WTC11 (cell line): ENCODE measurements around the gene IZUMO4. TPM values are rescaled to one million over a fixed set of nuclear protein-coding genes. Genes with fewer than 3 reads are reported as not detected.

Experiments
- ATAC-seq: fragments of 200-7000 bp; cut with Tn5 transposase; 2 replicates; pipeline ENCODE4 v1.10.0; 2021; ENCODE audit warnings: mild to moderate bottlenecking, moderate library complexity
- CTCF ChIA-PET: fragments of 300-600 bp; sonication (Branson Sonifier 250); formaldehyde crosslinking; loops from one replicate; lab custom pipeline; 2021; ENCODE audit warnings: antibody characterized with exemption; lab: Charles Lee
- POLR2A ChIA-PET: fragments of 350-600 bp; sonication (Branson Sonifier 250); formaldehyde crosslinking; loops from one replicate; lab custom pipeline; 2021; ENCODE audit warnings: antibody characterized with exemption; lab: Charles Lee
- DNase-seq: peaks from one replicate; pipeline ENCODE4 v3.0.0; 2021; ENCODE audit warnings: low spot score
- H3K27ac Mint-ChIP-seq: 2 replicates; pipeline ENCODE4 v1.8.0; 2021; ENCODE audit warnings: mixed read lengths
- H3K27me3 Mint-ChIP-seq: 2 replicates; pipeline ENCODE4 v1.8.0; 2021; ENCODE audit warnings: low read depth, mild to moderate bottlenecking, moderate library complexity, mixed read lengths
- H3K36me3 Mint-ChIP-seq: 2 replicates; pipeline ENCODE4 v1.8.0; 2021; ENCODE audit warnings: mixed read lengths
- H3K4me1 Mint-ChIP-seq: 2 replicates; pipeline ENCODE4 v1.8.0; 2022; ENCODE audit warnings: mixed read lengths
- H3K4me3 Mint-ChIP-seq: 2 replicates; pipeline ENCODE4 v1.8.0; 2021; ENCODE audit warnings: mild to moderate bottlenecking, moderate library complexity, mixed read lengths
- H3K9me3 Mint-ChIP-seq: 2 replicates; pipeline ENCODE4 v1.8.0; 2021; ENCODE audit warnings: mixed read lengths
- CREM ChIP-seq: sonication (generic); formaldehyde crosslinking; IDR thresholded peaks from 2 replicates; pipeline ENCODE4 v1.8.1; 2022; ENCODE audit warnings: mild to moderate bottlenecking, missing genetic modification reagents, moderate library complexity
- EMX1 ChIP-seq: fragments of 250-450 bp; sonication (Bioruptor Pico); IDR thresholded peaks from 2 replicates; pipeline ENCODE4 v1.8.0; 2021; ENCODE audit warnings: mild to moderate bottlenecking
- ERG ChIP-seq: fragments of 250-450 bp; sonication (Bioruptor Pico); IDR thresholded peaks from 2 replicates; pipeline ENCODE4 v1.8.0; 2021; ENCODE audit warnings: mild to moderate bottlenecking
- FOXJ3 ChIP-seq: sonication (generic); formaldehyde crosslinking; IDR thresholded peaks from 2 replicates; pipeline ENCODE4 v1.9.0; 2021; ENCODE audit warnings: missing genetic modification reagents, mild to moderate bottlenecking, borderline replicate concordance
- HMGA2 ChIP-seq: fragments of 250-450 bp; sonication (Bioruptor Pico); IDR thresholded peaks from 2 replicates; pipeline ENCODE4 v1.4.0; 2021; ENCODE audit warnings: mild to moderate bottlenecking, moderate library complexity
- NFYB ChIP-seq: sonication (generic); formaldehyde crosslinking; conservative IDR thresholded peaks from 2 replicates; pipeline ENCODE4 v1.8.0; 2022; ENCODE audit warnings: low read depth, missing genetic modification reagents
- NR3C1 ChIP-seq: sonication (generic); formaldehyde crosslinking; conservative IDR thresholded peaks from 2 replicates; pipeline ENCODE4 v1.8.1; 2023; ENCODE audit warnings: low read depth, mild to moderate bottlenecking, missing genetic modification reagents
- RORB ChIP-seq: fragments of 250-450 bp; sonication (Bioruptor Pico); IDR thresholded peaks from 2 replicates; pipeline ENCODE4 v1.9.0; 2021; ENCODE audit warnings: mild to moderate bottlenecking
- TEAD4 ChIP-seq: sonication (generic); formaldehyde crosslinking; IDR thresholded peaks from 2 replicates; pipeline ENCODE4 v1.8.0; 2022; ENCODE audit warnings: mild to moderate bottlenecking, missing genetic modification reagents
- USF1 ChIP-seq: sonication (generic); formaldehyde crosslinking; IDR thresholded peaks from 2 replicates; pipeline ENCODE4 v1.8.0; 2022; ENCODE audit warnings: mild to moderate bottlenecking, missing genetic modification reagents
- ZNF219 ChIP-seq: sonication (generic); formaldehyde crosslinking; IDR thresholded peaks from 2 replicates; pipeline ENCODE4 v1.8.0; 2023; ENCODE audit warnings: missing genetic modification reagents, mild to moderate bottlenecking, borderline replicate concordance
- ZNF263 ChIP-seq: sonication (generic); formaldehyde crosslinking; IDR thresholded peaks from 2 replicates; pipeline ENCODE4 v1.8.1; 2022; ENCODE audit warnings: low read depth, mild to moderate bottlenecking, moderate library complexity, missing genetic modification reagents
- ZNF396 ChIP-seq: fragments of 250-450 bp; sonication (Bioruptor Pico); IDR thresholded peaks from 2 replicates; pipeline ENCODE4 v1.8.0; 2021; ENCODE audit warnings: mild to moderate bottlenecking, moderate library complexity, borderline replicate concordance
- total RNA-seq: library from RNA; stranded (reverse); gene quantifications from 3 replicates; pipeline ENCODE4 v1.2.3, GENCODE V29; 2021
- TF ChIP-seq, protein P1 (sequence below): sonication (generic); formaldehyde crosslinking; IDR thresholded peaks from 2 replicates; pipeline ENCODE4 v1.8.1; 2022; ENCODE audit warnings: missing genetic modification reagents, borderline replicate concordance
- TF ChIP-seq, protein P2 (sequence below): sonication (generic); formaldehyde crosslinking; IDR thresholded peaks from 2 replicates; pipeline ENCODE4 v1.8.0; 2022; ENCODE audit warnings: missing genetic modification reagents
- TF ChIP-seq, protein P3 (sequence below): fragments of 250-450 bp; sonication (Bioruptor Pico); IDR thresholded peaks from 2 replicates; pipeline ENCODE4 v1.9.0; 2021; ENCODE audit warnings: mild to moderate bottlenecking

The IZUMO4 gene
- total RNA-seq, 1 experiment from 2014 or later = 1.9 TPM

GRCh38 chr19:2099937-2100718 lies 3.4 kb downstream of the IZUMO4 start (continued):
- no peak for TF ChIP-seq TEAD4 (CRISPR knock-in tag)
- TF ChIP-seq, protein P1, sequence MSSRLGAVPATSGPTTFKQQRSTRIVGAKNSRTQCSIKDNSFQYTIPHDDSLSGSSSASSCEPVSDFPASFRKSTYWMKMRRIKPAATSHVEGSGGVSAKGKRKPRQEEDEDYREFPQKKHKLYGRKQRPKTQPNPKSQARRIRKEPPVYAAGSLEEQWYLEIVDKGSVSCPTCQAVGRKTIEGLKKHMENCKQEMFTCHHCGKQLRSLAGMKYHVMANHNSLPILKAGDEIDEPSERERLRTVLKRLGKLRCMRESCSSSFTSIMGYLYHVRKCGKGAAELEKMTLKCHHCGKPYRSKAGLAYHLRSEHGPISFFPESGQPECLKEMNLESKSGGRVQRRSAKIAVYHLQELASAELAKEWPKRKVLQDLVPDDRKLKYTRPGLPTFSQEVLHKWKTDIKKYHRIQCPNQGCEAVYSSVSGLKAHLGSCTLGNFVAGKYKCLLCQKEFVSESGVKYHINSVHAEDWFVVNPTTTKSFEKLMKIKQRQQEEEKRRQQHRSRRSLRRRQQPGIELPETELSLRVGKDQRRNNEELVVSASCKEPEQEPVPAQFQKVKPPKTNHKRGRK (CRISPR knock-in tag) = no peak
- TF ChIP-seq HMGA2 = no peak
- no peak for TF ChIP-seq ZNF396 (CRISPR knock-in tag)
- TF ChIP-seq ZNF219 (CRISPR knock-in tag) = no peak
- TF ChIP-seq, protein P2, sequence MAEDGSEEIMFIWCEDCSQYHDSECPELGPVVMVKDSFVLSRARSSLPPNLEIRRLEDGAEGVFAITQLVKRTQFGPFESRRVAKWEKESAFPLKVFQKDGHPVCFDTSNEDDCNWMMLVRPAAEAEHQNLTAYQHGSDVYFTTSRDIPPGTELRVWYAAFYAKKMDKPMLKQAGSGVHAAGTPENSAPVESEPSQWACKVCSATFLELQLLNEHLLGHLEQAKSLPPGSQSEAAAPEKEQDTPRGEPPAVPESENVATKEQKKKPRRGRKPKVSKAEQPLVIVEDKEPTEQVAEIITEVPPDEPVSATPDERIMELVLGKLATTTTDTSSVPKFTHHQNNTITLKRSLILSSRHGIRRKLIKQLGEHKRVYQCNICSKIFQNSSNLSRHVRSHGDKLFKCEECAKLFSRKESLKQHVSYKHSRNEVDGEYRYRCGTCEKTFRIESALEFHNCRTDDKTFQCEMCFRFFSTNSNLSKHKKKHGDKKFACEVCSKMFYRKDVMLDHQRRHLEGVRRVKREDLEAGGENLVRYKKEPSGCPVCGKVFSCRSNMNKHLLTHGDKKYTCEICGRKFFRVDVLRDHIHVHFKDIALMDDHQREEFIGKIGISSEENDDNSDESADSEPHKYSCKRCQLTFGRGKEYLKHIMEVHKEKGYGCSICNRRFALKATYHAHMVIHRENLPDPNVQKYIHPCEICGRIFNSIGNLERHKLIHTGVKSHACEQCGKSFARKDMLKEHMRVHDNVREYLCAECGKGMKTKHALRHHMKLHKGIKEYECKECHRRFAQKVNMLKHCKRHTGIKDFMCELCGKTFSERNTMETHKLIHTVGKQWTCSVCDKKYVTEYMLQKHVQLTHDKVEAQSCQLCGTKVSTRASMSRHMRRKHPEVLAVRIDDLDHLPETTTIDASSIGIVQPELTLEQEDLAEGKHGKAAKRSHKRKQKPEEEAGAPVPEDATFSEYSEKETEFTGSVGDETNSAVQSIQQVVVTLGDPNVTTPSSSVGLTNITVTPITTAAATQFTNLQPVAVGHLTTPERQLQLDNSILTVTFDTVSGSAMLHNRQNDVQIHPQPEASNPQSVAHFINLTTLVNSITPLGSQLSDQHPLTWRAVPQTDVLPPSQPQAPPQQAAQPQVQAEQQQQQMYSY (CRISPR knock-in tag) = no peak
- TF ChIP-seq USF1 (CRISPR knock-in tag) = no peak
- TF ChIP-seq EMX1 = no peak

GRCh38 chr19:2100719-2101061 lies 4.0 kb downstream of the IZUMO4 start:
- DNase-seq (no peak), ATAC-seq (no peak)
- ChIA-PET POLR2A (no interaction called here), CTCF (no interaction called here)
- no peak for TF ChIP-seq NFYB
- no peak for TF ChIP-seq NR3C1 (CRISPR knock-in tag)
- Mint-ChIP-seq H3K4me1 (peaks cover 1% of the 10 kb centered on the region; the same call in 1 of the 2 replicates), H3K9me3 (peaks cover 14% of the 10 kb centered on the region), H3K36me3 (peaks cover 39% of the 10 kb centered on the region), H3K27me3 (no peaks in the 10 kb centered on the region), H3K27ac (no peak overlapping the region), H3K4me3 (no peak overlapping the region)

GRCh38 chr19:2101417-2102335 lies 5.0 kb downstream of the IZUMO4 start:
- peak overlapping the region; percentile 49 for H3K27ac Mint-ChIP-seq
- DNase-seq (no peak), ATAC-seq (no peak)
- peaks cover 22% of the 10 kb centered on the region for H3K9me3 Mint-ChIP-seq
- H3K27me3 Mint-ChIP-seq = no peaks in the 10 kb centered on the region
- peaks cover 49% of the 10 kb centered on the region for H3K36me3 Mint-ChIP-seq
- ChIA-PET POLR2A (no interaction called here), CTCF (no interaction called here)
- no peaks in the 10 kb centered on the region; the same call in 1 of the 2 replicates for H3K4me1 Mint-ChIP-seq
- no peak for TF ChIP-seq CREM (CRISPR knock-in tag)
- TF ChIP-seq USF1 (CRISPR knock-in tag) = no peak
- TF ChIP-seq NFYB = no peak
- no peak for TF ChIP-seq FOXJ3 (CRISPR knock-in tag)
- no peak for TF ChIP-seq RORB (CRISPR knock-in tag)
- TF ChIP-seq, protein P3, sequence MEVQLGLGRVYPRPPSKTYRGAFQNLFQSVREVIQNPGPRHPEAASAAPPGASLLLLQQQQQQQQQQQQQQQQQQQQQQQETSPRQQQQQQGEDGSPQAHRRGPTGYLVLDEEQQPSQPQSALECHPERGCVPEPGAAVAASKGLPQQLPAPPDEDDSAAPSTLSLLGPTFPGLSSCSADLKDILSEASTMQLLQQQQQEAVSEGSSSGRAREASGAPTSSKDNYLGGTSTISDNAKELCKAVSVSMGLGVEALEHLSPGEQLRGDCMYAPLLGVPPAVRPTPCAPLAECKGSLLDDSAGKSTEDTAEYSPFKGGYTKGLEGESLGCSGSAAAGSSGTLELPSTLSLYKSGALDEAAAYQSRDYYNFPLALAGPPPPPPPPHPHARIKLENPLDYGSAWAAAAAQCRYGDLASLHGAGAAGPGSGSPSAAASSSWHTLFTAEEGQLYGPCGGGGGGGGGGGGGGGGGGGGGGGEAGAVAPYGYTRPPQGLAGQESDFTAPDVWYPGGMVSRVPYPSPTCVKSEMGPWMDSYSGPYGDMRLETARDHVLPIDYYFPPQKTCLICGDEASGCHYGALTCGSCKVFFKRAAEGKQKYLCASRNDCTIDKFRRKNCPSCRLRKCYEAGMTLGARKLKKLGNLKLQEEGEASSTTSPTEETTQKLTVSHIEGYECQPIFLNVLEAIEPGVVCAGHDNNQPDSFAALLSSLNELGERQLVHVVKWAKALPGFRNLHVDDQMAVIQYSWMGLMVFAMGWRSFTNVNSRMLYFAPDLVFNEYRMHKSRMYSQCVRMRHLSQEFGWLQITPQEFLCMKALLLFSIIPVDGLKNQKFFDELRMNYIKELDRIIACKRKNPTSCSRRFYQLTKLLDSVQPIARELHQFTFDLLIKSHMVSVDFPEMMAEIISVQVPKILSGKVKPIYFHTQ (CRISPR knock-in tag) = no peak
- no peak for TF ChIP-seq ERG (CRISPR knock-in tag)
- TF ChIP-seq ZNF263 = no peak
- no peak overlapping the region for H3K4me3 Mint-ChIP-seq
